K562 (cell line): ENCODE data around the gene ELOF1. TPM values are rescaled to one million over a fixed set of nuclear protein-coding genes. Genes with fewer than 3 reads are reported as not detected.

ENCODE experiments used
- ADNP ChIP-seq: fragments of 200-800 bp; sonication (Bioruptor generic); IDR thresholded peaks from 2 replicates; pipeline ENCODE4 v1.6.1; 2016; ENCODE audit warnings: missing genetic modification characterization, missing compliant biosample characterization
- BCLAF1 ChIP-seq, 2 experiments: fragments of 450-650 bp in 1 of 2; IDR thresholded peaks; 2 replicates each; pipeline ENCODE4 v1.6.1; 2011 to 2017; ENCODE audit warnings: low read depth in 2 of 2, antibody characterized with exemption in 1 of 2, borderline replicate concordance in 1 of 2, low read length in 1 of 2, mild to moderate bottlenecking in 1 of 2, mixed read lengths in 1 of 2; ENCODE audit not compliant: control insufficient read depth in 1 of 2
- CHCHD3 ChIP-seq: fragments of 250-450 bp; sonication (Bioruptor Pico); IDR thresholded peaks from 2 replicates; pipeline ENCODE4 v2.1.2; 2022; ENCODE audit warnings: mild to moderate bottlenecking
- CTCFL ChIP-seq: IDR thresholded peaks from 2 replicates; pipeline ENCODE4 v1.6.1; 2011; ENCODE audit warnings: borderline replicate concordance, low read depth, mild to moderate bottlenecking, moderate library complexity, low read length; ENCODE audit not compliant: insufficient read depth, poor library complexity, severe bottlenecking
- HNRNPL ChIP-seq: fragments of 200-400 bp; formaldehyde crosslinking; IDR thresholded peaks from 2 replicates; pipeline ENCODE4 v1.6.1; 2017; ENCODE audit warnings: low read depth, mild to moderate bottlenecking, low read length
- HSF4 ChIP-seq: fragments of 250-450 bp; sonication (Bioruptor Pico); IDR thresholded peaks from 2 replicates; pipeline ENCODE4 v2.1.2; 2022; ENCODE audit warnings: mild to moderate bottlenecking, moderate library complexity, borderline replicate concordance
- KDM2B ChIP-seq: fragments of 250-450 bp; sonication (Bioruptor Pico); IDR thresholded peaks from 2 replicates; pipeline ENCODE4 v1.8.0; 2021; ENCODE audit warnings: mild to moderate bottlenecking, moderate library complexity
- MIER1 ChIP-seq: fragments of 450-650 bp; IDR thresholded peaks from 2 replicates; pipeline ENCODE4 v1.6.1; 2016; ENCODE audit warnings: antibody characterized with exemption, mild to moderate bottlenecking, low read depth
- NCOA1 ChIP-seq: fragments of 450-650 bp; IDR thresholded peaks from 2 replicates; pipeline ENCODE4 v1.6.1; 2016; ENCODE audit warnings: low read depth
- POLR3A ChIP-seq: IDR thresholded peaks from 2 replicates; pipeline ENCODE4 v1.6.1; 2011; ENCODE audit warnings: borderline replicate concordance, mild to moderate bottlenecking, moderate library complexity; ENCODE audit not compliant: insufficient read length, insufficient read depth; ENCODE audit errors: extremely low read depth
- TFAM ChIP-seq: fragments of 250-450 bp; sonication (Bioruptor Pico); conservative IDR thresholded peaks from 2 replicates; pipeline ENCODE4 v1.5.0; 2021; ENCODE audit warnings: mild to moderate bottlenecking, moderate library complexity
- VEZF1 ChIP-seq: fragments of 200-800 bp; sonication (Bioruptor generic); IDR thresholded peaks from 2 replicates; pipeline ENCODE4 v1.6.1; 2017; ENCODE audit warnings: missing genetic modification characterization, missing compliant biosample characterization
- XRCC4 ChIP-seq: IDR thresholded peaks from one replicate; pipeline ENCODE4 v1.6.1; 2011; ENCODE audit not compliant: insufficient read depth, insufficient read length; ENCODE audit errors: extremely low read depth
- ZC3H4 ChIP-seq: sonication (generic); formaldehyde crosslinking; IDR thresholded peaks from 2 replicates; pipeline ENCODE4 v1.9.0; 2021; ENCODE audit warnings: missing genetic modification reagents, borderline replicate concordance
- ZNF41 ChIP-seq: fragments of 250-450 bp; sonication (Bioruptor Pico); conservative IDR thresholded peaks from 2 replicates; pipeline ENCODE4 v1.4.0; 2020; ENCODE audit warnings: mild to moderate bottlenecking
- polyA plus RNA-seq, 8 experiments: library from polyadenylated mRNA; depleted of rRNA in 4 of 8; stranded (reverse) in 5 of 8; unstranded in 3 of 8; fragments of >200 nt; fragmentation: Nextera tagmentation in 2 of 8; fragmentation: Illumina TruSeq in 1 of 8; extraction: Ambion mirVana in 2 of 8; extraction: Trizol in 1 of 8; gene quantifications; 2 replicates each; pipeline versions ENCODE4 v1.2.1 to v1.2.3, GENCODE V29; 2011 to 2014; ENCODE audit warnings: inconsistent platforms in 1 of 8, missing spikeins in 1 of 8
- total RNA-seq, 7 experiments: library from RNA; depleted of rRNA in 6 of 7; stranded (reverse); fragments of >200 nt in 6 of 7; fragmentation: Illumina TruSeq in 2 of 7; extraction: Trizol in 2 of 7; gene quantifications; 2 replicates each; pipeline versions ENCODE4 v1.2.1 to v1.2.3, GENCODE V29; 2011 to 2021; ENCODE audit warnings: low replicate concordance in 1 of 7
- TF ChIP-seq, protein P1 (sequence below): sonication (generic); formaldehyde crosslinking; IDR thresholded peaks from 2 replicates; pipeline ENCODE4 v1.8.0; 2022; ENCODE audit warnings: missing genetic modification reagents, mild to moderate bottlenecking, moderate library complexity, borderline replicate concordance
- TF ChIP-seq, protein P2 (sequence below): fragments of 450-650 bp; formaldehyde crosslinking; IDR thresholded peaks from 2 replicates; pipeline ENCODE4 v1.4.0; 2022; ENCODE audit warnings: missing genetic modification characterization

ELOF1 gene
- total and polyA plus RNA-seq, 9 of the 15 experiments (the other 6 are each of a cell fraction or from before 2014, with no cell fraction given): 16.7 to 147 (median 74.2) TPM

DNA sequence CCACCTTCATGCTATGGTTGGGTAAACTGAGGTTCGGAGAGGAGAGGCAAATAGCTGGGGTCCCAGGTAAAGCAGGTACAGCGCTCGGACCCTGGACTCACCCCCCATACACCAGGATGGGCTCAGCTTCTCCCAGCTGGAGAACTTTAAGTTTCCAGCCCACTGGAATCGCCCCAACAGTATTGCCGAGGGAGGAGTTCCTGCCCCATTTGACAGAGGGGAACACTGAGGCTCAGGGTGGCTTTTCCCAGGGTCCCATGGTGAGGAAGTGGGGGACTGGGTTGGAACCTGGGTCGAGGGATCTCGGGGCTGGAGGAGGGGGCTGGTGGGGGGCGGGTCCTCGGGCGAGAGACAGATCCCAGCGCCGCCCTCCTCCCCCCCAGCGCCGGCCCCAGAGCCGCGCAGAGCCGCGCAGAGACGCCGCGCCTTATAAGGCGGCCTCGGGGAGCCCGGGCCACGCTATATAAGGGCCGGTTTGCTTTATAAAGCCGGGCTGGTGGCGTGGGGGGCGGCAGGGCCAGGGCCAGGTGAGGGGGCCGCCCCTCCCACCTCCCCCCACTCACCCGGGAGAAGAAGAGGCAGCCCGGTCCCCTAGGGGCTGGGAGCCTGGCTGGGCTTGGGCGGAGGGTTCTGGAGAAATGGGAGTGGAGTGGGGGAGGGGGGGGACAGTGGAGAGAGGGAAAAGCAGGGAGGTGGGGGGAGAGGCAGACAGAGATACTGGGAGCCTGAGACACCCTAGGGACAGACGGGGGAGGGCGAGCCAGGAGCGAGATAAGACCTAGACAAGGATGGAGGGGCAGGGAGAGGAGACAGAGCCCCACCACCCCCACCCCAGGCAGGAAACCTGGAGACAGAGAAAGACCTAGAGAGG is 19.3 kb downstream of the ELOF1 start (continued):
- TF ChIP-seq BCLAF1 (IDR thresholded peaks at IDR 0.05; ENCODE audit: borderline replicate concordance in 1 of 2, control insufficient read depth in 1 of 2, low read depth in 2 of 2, low read length in 1 of 2) (no peak), XRCC4 (no peak), CTCFL (no peak), CHCHD3 (CRISPR knock-in tag) (no peak), ADNP (tag) (peak; percentile 93), HNRNPL (no peak), MIER1 (no peak), HSF4 (CRISPR knock-in tag) (no peak), KDM2B (CRISPR knock-in tag) (no peak), VEZF1 (CRISPR knock-in tag) (peak; percentile 75), POLR3A (no peak), ZC3H4 (CRISPR knock-in tag) (no peak), NCOA1 (no peak), ZNF41 (CRISPR knock-in tag) (no peak), TFAM (CRISPR knock-in tag) (no peak)
- TF ChIP-seq, protein P1, sequence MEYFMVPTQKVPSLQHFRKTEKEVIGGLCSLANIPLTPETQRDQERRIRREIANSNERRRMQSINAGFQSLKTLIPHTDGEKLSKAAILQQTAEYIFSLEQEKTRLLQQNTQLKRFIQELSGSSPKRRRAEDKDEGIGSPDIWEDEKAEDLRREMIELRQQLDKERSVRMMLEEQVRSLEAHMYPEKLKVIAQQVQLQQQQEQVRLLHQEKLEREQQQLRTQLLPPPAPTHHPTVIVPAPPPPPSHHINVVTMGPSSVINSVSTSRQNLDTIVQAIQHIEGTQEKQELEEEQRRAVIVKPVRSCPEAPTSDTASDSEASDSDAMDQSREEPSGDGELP (CRISPR knock-in tag): peak; percentile 34; the same call in 1 of the 2 replicates
- TF ChIP-seq, protein P2, sequence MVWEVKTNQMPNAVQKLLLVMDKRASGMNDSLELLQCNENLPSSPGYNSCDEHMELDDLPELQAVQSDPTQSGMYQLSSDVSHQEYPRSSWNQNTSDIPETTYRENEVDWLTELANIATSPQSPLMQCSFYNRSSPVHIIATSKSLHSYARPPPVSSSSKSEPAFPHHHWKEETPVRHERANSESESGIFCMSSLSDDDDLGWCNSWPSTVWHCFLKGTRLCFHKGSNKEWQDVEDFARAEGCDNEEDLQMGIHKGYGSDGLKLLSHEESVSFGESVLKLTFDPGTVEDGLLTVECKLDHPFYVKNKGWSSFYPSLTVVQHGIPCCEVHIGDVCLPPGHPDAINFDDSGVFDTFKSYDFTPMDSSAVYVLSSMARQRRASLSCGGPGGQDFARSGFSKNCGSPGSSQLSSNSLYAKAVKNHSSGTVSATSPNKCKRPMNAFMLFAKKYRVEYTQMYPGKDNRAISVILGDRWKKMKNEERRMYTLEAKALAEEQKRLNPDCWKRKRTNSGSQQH (CRISPR knock-in tag): no peak
